HG02970 (cell line): ENCODE data around the gene LRRC19.

Source experiments
- ATAC-seq: cut with Tn5 transposase; IDR thresholded peaks from one replicate; pipeline ENCODE4 v1.9.1; 2021; ENCODE audit warnings: mild to moderate bottlenecking, moderate library complexity, moderate number of reproducible peaks; ENCODE audit not compliant: unreplicated experiment, low FRiP score

Gene LRRC19

DNA sequence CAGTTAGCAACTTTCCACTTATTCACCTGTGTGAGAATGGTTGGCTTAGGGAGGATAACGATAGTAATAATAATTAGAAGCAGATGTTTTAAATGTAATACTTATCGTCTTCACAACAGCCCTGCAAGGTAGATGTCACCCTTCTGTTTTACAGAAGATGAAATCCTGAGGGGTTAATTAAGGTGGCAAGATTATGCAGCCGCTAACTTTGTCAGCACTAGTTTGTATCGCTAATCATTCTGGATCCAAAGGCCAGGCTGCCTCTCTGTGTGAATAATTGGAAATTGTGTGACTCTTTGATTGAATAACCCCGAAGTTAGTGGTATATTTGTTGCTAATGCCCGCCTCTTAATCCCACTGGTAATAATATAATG lies 48.6 kb downstream of the LRRC19 start:
- no peak for ATAC-seq

DNA sequence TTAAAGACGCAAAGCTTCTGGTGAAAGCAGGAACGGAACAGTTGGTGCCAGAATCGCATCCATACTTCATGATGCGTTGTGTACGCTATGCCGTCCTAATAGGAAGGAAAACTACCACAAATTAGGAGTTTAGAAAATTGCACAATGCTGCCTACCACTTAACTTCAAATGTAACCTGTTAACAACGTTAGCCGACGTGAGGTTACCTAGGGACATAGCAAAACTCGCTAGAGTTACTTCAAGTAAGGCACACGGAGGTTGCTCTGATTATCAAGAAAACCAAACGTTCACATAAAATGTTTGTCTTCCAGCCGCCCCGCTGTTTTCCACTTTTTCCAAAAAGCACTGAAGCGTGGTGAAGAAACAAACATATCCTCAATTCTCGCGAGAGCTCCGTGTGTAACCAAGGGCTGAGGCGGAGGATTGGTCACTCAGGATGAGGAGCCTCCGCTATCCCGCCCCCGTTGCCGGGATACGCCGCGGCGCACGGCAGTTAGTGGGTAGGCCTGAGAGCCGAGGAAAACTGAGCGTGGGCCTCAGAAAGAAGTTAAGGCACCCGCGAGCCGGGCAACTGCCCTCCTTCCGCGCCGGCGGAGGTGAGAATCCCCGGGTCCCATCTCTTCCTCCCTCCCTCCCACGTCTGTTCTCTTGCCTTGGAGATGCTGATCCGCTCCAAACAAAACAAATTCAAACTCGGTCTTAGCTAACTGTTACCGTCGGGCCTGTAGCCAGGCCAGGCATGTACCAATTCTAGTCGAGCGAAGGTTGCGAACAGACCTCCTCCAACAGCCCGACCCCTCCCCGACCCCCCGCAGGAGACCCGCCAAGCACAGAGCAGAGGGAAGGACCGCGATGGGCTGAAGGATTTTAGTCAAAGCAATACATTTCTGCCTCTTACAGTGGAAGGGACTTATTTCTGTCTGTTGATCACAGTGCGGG lies 49.3 kb downstream of the LRRC19 start, which contains the start of gene IFT74:
Gene IFT74, plus strand, starts transcription at position 492 of the 939 bp plus-strand sequence. CDS start 5,556 bp downstream, outside the sequence.
- ATAC-seq: peak; percentile 99

DNA sequence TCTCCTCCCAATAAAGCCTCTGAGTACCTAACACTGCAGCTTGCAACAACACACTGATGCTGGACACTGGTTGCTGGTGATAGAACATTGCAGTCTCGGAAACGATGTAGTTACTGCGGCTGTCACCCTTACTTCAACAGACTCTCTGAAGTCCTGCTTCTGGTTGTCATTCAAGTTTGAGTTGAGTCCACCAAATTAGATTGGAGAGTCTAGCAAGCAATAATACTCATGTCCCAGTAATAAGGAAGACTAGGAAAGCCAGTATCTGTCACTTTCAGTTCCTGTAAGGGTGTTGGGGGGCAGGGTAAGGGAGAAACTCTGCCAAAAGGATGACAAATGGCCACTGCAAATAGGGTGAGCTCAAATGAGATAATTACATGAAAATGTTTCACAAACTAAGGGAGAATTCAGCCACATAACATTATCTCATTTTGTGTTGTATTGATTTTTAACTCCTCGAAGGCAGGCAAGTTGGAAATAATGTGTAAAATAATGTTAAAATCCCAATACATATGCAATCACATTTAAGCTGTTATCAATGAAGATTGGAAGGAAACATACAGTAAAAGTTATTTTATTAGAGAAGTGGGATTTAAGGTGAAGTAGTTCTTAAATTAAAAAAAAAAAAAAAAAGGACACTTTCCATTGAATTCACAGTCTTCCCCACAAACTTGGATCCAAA lies 50.1 kb downstream of the LRRC19 start:
- no peak for ATAC-seq

DNA sequence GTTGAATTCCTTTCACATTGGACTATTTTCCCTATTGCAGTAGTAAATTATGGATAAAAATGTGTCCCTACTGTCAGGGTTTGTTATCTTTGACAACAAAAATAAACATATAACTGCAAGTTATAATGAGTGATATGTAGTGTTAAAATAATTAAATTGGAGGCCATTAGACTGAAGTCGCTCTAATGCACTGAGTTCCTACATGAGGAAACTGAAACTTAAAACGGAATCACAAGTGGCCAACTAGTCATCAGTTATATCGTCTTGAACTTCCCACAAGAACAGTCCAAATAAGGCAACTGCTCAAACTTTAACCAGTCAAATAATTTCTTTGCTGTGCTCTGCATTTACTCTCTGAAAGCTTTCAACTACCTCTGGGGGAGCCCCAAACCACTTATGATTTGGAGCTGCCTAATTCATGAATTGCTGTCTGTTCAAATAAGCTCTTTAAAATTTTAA lies 51.4 kb downstream of the LRRC19 start:
- no peak for ATAC-seq

DNA sequence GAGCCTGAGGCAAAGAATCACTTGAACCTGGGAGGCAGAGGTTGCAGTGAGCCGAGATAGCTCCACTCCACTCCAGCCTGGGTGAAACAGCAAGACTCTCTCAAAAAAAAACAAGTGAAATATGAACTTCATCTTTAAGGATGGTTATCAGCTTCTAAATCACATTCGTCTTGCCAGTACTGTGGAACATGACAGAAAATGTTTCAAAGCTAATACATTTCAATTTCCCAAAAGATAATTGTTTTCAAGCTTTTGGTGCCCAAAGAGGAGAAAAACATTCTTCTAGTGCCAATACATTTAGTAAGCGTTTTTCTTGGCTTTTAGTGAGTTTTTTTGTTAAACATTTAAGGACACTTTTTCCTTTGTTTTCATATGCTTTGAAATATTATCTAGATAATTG lies 53.7 kb downstream of the LRRC19 start:
- no peak for ATAC-seq

DNA sequence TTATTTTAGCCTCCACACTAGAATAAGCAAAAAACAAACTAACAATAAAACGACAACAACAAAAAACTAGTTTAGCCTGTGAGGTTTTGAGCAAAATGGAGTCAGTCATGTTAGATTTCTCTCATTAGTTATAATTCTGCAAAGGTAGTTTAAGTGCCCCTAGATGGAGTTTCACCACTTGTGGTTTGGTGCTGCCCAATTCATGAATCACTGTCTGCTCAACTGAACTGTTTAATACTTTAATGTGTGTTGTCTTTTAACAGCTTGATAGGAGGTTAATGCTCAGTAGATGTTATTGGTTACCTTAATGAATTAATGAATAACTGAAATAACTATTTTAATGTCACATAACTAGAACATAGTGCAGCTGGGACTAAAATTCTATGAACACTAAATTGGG lies 55.0 kb downstream of the LRRC19 start:
- ATAC-seq: no peak

DNA sequence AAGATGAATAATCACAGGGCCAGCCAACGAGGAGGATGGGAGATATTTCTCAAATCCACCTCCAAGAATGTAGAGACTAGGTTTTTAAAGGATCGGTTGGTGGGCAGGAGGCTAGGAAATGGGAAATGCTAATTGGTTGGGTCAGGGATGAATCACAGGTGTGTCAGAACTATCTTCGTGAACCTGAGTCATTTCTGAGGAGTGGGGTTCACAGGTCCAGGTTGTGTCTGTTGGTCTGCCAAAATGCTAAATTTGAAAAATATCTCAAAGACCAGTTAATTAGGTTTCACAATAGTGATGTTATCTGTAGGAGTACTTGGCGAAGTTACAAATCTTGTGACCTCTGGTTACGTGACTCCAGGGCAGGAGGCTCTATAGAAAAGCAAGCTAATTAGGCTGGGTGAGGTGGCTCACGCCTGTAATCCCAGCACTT lies 55.8 kb downstream of the LRRC19 start:
- ATAC-seq: no peak

DNA sequence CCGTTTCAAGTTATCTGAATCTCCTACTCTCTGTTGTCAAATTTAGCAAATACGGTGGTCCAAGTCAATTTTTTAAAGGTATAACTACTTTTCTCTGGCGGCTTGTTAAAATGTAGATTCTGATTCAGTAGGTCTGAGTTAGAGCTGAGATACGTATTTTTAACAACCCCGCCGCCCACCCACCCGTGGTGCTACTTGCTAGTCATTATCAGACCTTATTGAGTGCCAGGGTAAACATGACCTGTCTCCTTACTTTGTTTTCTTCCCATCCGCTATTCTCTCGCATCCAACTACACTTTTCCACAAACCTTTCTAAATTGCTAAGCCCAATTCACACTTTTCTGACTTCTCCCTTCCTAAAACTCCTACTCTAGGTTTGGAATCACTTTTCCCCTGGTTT lies 57.7 kb downstream of the LRRC19 start:
- ATAC-seq: no peak

DNA sequence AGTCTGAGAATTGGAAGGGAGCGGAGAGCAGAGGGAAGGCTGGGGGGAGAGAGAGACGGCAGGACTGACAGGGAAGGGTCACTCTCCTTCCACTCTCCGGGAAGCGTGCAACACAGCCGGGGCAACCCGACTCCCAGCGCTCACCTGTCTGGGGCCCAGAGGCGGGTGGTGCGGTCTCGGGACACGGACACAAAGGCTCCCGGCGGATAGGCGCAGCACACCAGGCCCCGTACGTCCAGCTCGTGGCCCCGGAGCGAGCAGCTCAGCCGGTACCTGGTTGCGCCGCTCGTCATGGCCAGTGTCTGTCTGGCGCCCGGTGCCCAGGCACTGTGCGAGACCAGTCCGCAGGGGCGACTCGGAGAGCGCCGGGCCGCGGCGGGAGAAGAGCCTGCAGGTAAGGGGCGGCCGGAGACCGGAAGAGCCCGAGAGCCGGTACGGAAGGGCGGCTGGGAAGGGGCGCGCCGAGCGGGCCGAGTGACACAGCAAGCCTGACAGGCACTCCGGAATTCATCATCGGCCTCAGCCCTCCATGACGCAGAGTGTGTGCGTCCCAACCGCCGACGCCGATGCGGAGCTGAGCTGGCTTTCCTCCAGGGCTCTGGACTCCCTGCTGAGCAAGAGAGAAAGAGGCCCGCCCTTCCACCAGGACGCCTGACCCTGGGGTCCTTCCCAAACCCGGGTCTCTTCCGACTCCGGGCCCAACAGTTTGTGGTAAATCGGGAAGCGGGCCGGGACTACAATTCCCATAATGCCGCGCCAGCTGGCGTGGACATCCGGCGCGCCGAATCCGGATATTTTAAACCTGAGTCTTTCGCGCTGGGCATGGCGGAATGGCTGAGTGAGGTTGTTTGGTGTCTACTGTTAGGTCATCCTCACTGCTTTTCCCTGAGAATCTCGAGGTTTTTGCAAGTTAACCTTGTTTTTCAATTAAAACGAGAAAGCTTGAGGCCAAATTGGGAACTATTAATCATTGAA lies 58.4 kb downstream of the LRRC19 start, which contains the start of gene PLAA:
Gene PLAA, minus strand, starts transcription at position 490 of the 975 bp plus-strand sequence. Its CDS starts 197 bp downstream, at position 293.
- peak; percentile 100 for ATAC-seq

DNA sequence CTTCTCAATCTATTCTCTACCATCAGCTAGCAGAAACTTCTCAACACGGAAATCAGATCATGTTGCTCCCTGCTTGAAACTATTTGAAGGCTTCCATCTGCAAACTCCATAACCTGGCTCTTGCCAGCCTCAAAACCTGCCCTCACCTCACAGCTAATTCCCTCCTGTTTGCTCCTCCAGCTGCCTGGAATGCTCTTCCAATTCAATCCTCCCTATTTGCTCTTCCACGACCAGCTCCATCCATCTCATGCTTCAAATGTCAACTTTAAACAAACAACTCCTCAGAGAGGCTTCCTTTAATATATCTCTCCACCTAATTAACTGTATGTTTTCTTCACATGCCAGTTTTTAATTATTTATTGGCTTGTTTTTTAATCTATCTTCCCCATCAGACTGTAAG lies 59.9 kb downstream of the LRRC19 start:
- no peak for ATAC-seq
